Heart right ventricle (tissue), 16 donors: Measurements from ENCODE around the gene PFKFB2. TPM values are rescaled to one million over a fixed set of nuclear protein-coding genes. Genes with fewer than 3 reads are reported as not detected.

Experiments used
- ATAC-seq, 8 donors: fragments of 200-7000 bp; cut with Tn5 transposase; one replicate each; pipeline ENCODE4 v1.9.1; 2020; ENCODE audit warnings: mild to moderate bottlenecking in 8 of 8, moderate library complexity in 8 of 8, moderate number of reproducible peaks in 1 of 8
- DNase-seq, 2 donors: peaks; one replicate each; pipeline ENCODE4 v3.0.0-alpha.2; 2020
- H3K27ac ChIP-seq, 10 donors: fragments of 200-600 bp; sonication (generic) in 2 of 10; one replicate each; pipeline versions ENCODE4 v1.5.0 to v1.8.0; 2020 to 2022; ENCODE audit warnings: mild to moderate bottlenecking in 3 of 10
- H3K27me3 ChIP-seq, 7 donors: fragments of 200-600 bp; one replicate each; pipeline ENCODE4 v1.8.0; 2021 to 2022; ENCODE audit warnings: mild to moderate bottlenecking in 2 of 7
- H3K36me3 ChIP-seq, 9 donors: fragments of 200-600 bp; sonication (generic) in 1 of 9; one replicate each; pipeline versions ENCODE4 v1.5.0 to v1.8.0; 2020 to 2022; ENCODE audit warnings: mild to moderate bottlenecking in 2 of 9
- H3K4me1 ChIP-seq, 9 donors: fragments of 200-600 bp; sonication (generic) in 1 of 9; one replicate each; pipeline versions ENCODE4 v1.5.0 to v1.8.0; 2020 to 2022; ENCODE audit warnings: mild to moderate bottlenecking in 4 of 9
- H3K4me3 ChIP-seq, 10 donors: fragments of 200-600 bp; sonication (generic) in 2 of 10; one replicate each; pipeline versions ENCODE4 v1.5.0 to v1.8.0; 2020 to 2022; ENCODE audit warnings: mild to moderate bottlenecking in 7 of 10, moderate library complexity in 2 of 10
- H3K9me3 ChIP-seq, 11 donors: fragments of 200-600 bp in 10 of 11; sonication (generic) in 2 of 11; one replicate each; pipeline versions ENCODE4 v1.5.0 to v1.8.0; 2013 to 2022; ENCODE audit warnings: mild to moderate bottlenecking in 2 of 11, control low read depth in 1 of 11, moderate library complexity in 1 of 11
- WGBS, 2 donors: extraction: QIAGEN DNeasy Blood & Tissue Kit; methylation state at CpG; one replicate each; pipeline ENCODE4 v1.1.7; 2013; ENCODE audit warnings: inconsistent platforms in 1 of 2; 5-methylcytosine and 5-hydroxymethylcytosine counted together
- intact Hi-C, 10 donors: fragments of 100-400 bp; cut with DNase I; formaldehyde crosslinking; loops; one replicate each; pipeline versions ENCODE4 v1.11.1 to v1.14.2; 2022
- polyA plus RNA-seq, 2 donors: library from polyadenylated mRNA; stranded (reverse); fragments of 200-250 nt; gene quantifications; one replicate each; pipeline ENCODE4 v1.2.3, GENCODE V29; 2013
- total RNA-seq, 10 donors: library from RNA; stranded (reverse); fragmentation: NEBNext Ultra II Directional in 3 of 10; extraction: Animal tissue kit (Norgen Biotek cat#: 25700) in 3 of 10; gene quantifications; one replicate each; pipeline versions ENCODE4 v1.2.1 to v1.2.4, GENCODE V29; 2021 to 2023
- TF ChIP-seq, protein P1 (sequence below), 9 donors: fragments of 200-600 bp; sonication (generic) in 2 of 9; IDR thresholded peaks; one replicate each; pipeline versions ENCODE4 v1.5.0 to v1.8.0; 2021 to 2022; ENCODE audit warnings: antibody characterized with exemption in 9 of 9, mild to moderate bottlenecking in 5 of 9, moderate library complexity in 1 of 9
- donor health status: Arrhythmogenic right ventricular cardiomyopathy.
- donor health status: ischemic (EF 13 %, LVEDD 7.1; RV severe dilation, severe dysfunction).
- donor health status: healthy with polysubstance abuse.
- donor health status: DM: no; HTN: yes; CAD: no.
- donor health status: DM: no; HTN: no; CAD: no.
- donor health status: ischemic (EF 25% LVEDD 6.9; RV normal size, moderate dysfunction).
- donor health status: ischemic (EF 25% LVEDD 5.7; RV mildly dilated, moderate dysfunction).
- donor health status: healthy.
- donor health status: DM: yes; HTN: yes; CAD: no.
- donor health status: Ischemic cardiomyopathy.
- donor health status: ischemic (EF 35%, LVEDD 5.7; RV mildly dilated, moderate dysfunction).
- donor health status: nonischemic (EF 11% LVEDD 7.7; RV severe dilation, severe dysfunction).
- donor health status: DM: yes; HTN: yes; CAD: no.
- donor health status: PGD.
- donor health status: ischemic (EF 29% LVEDD 5.4; RV normal size, mild dysfunction).
- donor health status: nonischemic (EF 23%, LVEDD 6.1; RV moderate dilation, normal function).

The PFKFB2 gene
- total and polyA plus RNA-seq, 12 donors, result 5.2 to 161 (median 69.2) TPM

DNA sequence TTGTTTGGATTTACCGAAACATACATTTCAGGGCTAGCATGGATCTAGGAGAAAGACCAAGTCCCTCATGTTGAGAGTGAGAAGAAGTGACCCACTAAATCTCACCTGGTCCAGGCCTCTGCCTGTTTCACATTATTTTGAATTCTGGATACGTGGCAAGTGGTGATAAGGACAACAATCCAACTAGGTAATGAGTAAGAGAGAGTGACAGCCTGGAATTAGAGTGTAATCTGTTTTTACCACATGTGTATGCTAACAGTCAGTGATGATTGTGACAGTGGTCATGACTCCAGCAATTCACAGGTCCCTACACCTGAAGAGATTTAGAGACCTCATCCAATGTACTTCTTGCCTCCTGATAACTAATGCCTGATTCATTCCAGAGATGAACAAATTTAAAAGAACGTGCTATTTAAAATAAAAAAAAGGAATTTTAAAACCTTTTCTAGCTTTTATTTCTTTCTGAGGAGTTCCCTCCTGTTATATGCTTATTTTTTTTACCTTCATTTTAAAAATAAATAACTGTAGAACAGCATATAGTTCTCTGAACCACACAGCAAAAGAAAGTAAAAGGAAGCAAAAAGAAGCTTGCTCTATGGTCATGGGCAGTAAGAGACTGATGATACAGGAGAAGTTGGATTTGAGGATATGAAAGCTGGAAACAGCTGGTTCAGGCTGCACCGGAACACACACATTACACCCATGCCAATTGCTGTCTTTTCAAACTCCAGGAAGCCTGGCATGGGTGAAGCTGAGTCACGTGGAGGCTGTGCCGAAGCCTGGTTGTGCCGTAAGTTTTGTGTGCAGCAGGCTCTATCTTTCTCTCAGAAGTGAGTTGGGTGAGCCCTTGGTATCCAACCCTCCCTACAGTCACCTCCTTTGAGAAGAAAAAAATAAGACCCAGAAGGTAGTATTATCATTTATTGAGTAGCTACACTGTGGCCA lies 35.2 kb upstream of the PFKFB2 start:
- H3K4me1 ChIP-seq, result peaks cover 0 to 27% (median 11%) of the 10 kb centered on the region in 9 donors
- no peak overlapping the region for H3K27ac ChIP-seq
- 60 to 70% methylated on average over 7 of the region's 7 CpGs for WGBS, 2 donors
- H3K27me3 ChIP-seq, result no peaks in the 10 kb centered on the region
- DNase-seq (peak in 1 of 2 donors; percentile 16), ATAC-seq (peak in 7 of 8 donors; percentile 14 to 70 (median 55))
- intact Hi-C loops, result no loop called here
- TF ChIP-seq, protein P1, sequence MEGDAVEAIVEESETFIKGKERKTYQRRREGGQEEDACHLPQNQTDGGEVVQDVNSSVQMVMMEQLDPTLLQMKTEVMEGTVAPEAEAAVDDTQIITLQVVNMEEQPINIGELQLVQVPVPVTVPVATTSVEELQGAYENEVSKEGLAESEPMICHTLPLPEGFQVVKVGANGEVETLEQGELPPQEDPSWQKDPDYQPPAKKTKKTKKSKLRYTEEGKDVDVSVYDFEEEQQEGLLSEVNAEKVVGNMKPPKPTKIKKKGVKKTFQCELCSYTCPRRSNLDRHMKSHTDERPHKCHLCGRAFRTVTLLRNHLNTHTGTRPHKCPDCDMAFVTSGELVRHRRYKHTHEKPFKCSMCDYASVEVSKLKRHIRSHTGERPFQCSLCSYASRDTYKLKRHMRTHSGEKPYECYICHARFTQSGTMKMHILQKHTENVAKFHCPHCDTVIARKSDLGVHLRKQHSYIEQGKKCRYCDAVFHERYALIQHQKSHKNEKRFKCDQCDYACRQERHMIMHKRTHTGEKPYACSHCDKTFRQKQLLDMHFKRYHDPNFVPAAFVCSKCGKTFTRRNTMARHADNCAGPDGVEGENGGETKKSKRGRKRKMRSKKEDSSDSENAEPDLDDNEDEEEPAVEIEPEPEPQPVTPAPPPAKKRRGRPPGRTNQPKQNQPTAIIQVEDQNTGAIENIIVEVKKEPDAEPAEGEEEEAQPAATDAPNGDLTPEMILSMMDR (IDR thresholded peaks at IDR 0.05), result no peak
- H3K36me3 ChIP-seq, result no peaks in the 10 kb centered on the region
- no peaks in the 10 kb centered on the region for H3K9me3 ChIP-seq
- H3K4me3 ChIP-seq, result no peak overlapping the region

DNA sequence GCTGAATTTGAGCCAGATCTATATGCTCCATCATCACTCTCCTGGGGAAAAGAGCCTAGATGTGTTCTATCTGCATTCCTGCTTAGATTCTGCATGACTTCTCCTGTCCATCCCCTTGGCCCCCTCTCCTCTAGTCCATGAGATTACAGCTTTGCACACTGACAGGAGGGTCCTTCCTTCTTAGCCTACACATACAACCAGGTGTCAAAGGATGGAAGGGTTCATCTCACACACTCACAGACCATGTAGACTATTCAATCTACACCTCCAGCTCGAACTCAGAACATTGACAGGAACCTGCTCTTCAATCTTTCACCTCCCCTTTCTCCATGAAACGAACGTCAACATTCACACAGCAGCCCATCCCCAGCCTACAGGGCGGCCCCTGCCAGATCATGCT lies 34.4 kb upstream of the PFKFB2 start:
- WGBS, 2 donors, result 84 to 87% methylated on average over 4 of the region's 4 CpGs
- no peaks in the 10 kb centered on the region for H3K9me3 ChIP-seq
- TF ChIP-seq, protein P1 (IDR thresholded peaks at IDR 0.05), result no peak
- ATAC-seq (no peak), DNase-seq (no peak)
- no peaks in the 10 kb centered on the region for H3K36me3 ChIP-seq
- H3K4me3 ChIP-seq, result no peak overlapping the region
- H3K4me1 ChIP-seq, result peaks cover 0 to 35% (median 15%) of the 10 kb centered on the region in 9 donors
- intact Hi-C loops, result no loop called here
- no peaks in the 10 kb centered on the region for H3K27me3 ChIP-seq
- no peak overlapping the region for H3K27ac ChIP-seq

DNA sequence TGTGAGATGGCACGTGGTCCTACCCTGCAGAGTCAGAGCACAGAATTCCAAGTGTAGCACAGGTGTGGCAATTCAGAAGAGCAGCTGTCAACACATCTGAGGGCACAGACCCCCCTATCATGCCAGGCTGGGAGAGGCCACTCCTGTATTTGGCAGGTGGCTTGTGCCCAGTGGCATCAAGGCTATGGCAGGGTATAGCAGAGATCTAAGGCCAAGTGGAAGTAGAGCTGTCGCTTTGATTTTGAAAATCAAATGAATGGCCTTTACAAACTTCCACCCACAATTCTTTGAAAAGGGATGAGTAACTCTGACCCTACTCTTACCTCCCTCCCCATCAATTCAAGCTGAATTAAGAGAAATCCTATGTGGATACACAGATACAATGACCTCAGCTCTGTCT lies 33.9 kb upstream of the PFKFB2 start:
- DNase-seq, result no peak
- H3K27ac ChIP-seq, result no peak overlapping the region
- peaks cover 0 to 40% (median 19%) of the 10 kb centered on the region in 9 donors for H3K4me1 ChIP-seq
- intact Hi-C loops, result no loop called here
- no peaks in the 10 kb centered on the region for H3K27me3 ChIP-seq
- no peaks in the 10 kb centered on the region for H3K9me3 ChIP-seq
- TF ChIP-seq, protein P1 (IDR thresholded peaks at IDR 0.05), result no peak
- WGBS, 2 donors, result 85 to 96% methylated on average over 2 of the region's 2 CpGs
- H3K4me3 ChIP-seq, result no peak overlapping the region
- no peak for ATAC-seq
- no peaks in the 10 kb centered on the region for H3K36me3 ChIP-seq

DNA sequence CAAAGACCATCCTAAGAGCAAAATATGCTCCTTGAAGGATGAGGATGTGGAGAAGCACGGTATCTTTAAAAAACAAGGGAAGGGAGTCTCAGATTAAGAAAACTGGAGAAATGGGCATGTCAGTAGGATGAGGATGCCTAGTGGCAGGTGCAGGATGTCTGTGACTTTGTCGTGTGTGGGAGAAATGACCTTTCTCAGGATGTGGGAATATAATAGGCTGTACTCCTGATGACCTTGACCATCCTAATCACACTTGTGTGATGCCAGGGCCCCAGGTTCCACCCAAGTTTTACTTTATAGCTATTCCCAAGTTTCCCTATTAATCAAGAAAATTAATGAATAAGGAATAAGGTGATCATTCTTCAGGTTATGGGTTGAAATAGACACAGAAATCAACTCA lies 33.4 kb upstream of the PFKFB2 start:
- Histone ChIP-seq H3K27me3 (no peaks in the 10 kb centered on the region), H3K4me3 (no peak overlapping the region), H3K36me3 (no peaks in the 10 kb centered on the region), H3K27ac (no peak overlapping the region), H3K4me1 (peaks cover 2 to 45% (median 24%) of the 10 kb centered on the region in 9 donors), H3K9me3 (no peaks in the 10 kb centered on the region)
- no peak for ATAC-seq
- TF ChIP-seq, protein P1 (IDR thresholded peaks at IDR 0.05), result no peak
- intact Hi-C loops, result no loop called here
- DNase-seq, result no peak
- WGBS, 2 donors, result 54 to 66% methylated on average over 2 of the region's 2 CpGs
